WTC11 (cell line): ENCODE measurements around the gene DCX.

Source experiments
- GTF2I ChIP-seq: fragments of 250-450 bp; sonication (Bioruptor Pico); conservative IDR thresholded peaks from 2 replicates; pipeline ENCODE4 v1.4.0; 2021; ENCODE audit warnings: mild to moderate bottlenecking
- IRF2 ChIP-seq: sonication (generic); formaldehyde crosslinking; IDR thresholded peaks from 2 replicates; pipeline ENCODE4 v1.8.0; 2022; ENCODE audit warnings: low read depth, missing genetic modification reagents, borderline replicate concordance
- JUN ChIP-seq: sonication (generic); formaldehyde crosslinking; IDR thresholded peaks from 2 replicates; pipeline ENCODE4 v1.8.0; 2023; ENCODE audit warnings: mild to moderate bottlenecking, missing genetic modification reagents
- NFYB ChIP-seq: sonication (generic); formaldehyde crosslinking; conservative IDR thresholded peaks from 2 replicates; pipeline ENCODE4 v1.8.0; 2022; ENCODE audit warnings: low read depth, missing genetic modification reagents
- TP53 ChIP-seq: sonication (generic); formaldehyde crosslinking; IDR thresholded peaks from 2 replicates; pipeline ENCODE4 v1.8.1; 2023; ENCODE audit warnings: mild to moderate bottlenecking, missing genetic modification reagents
- ZNF121 ChIP-seq: sonication (generic); formaldehyde crosslinking; IDR thresholded peaks from 2 replicates; pipeline ENCODE4 v1.8.0; 2023; ENCODE audit warnings: missing genetic modification reagents
- TF ChIP-seq, protein P1 (sequence below): fragments of 200-600 bp; IDR thresholded peaks from 2 replicates; pipeline ENCODE4 v1.8.0; 2022; ENCODE audit warnings: antibody characterized with exemption
- TF ChIP-seq, protein P2 (sequence below): sonication (generic); formaldehyde crosslinking; IDR thresholded peaks from 2 replicates; pipeline ENCODE4 v1.8.0; 2022; ENCODE audit warnings: mild to moderate bottlenecking, missing genetic modification reagents
- TF ChIP-seq, protein P3 (sequence below): sonication (generic); formaldehyde crosslinking; IDR thresholded peaks from 2 replicates; pipeline ENCODE4 v1.8.0; 2023; ENCODE audit warnings: mild to moderate bottlenecking, missing genetic modification reagents

DNA sequence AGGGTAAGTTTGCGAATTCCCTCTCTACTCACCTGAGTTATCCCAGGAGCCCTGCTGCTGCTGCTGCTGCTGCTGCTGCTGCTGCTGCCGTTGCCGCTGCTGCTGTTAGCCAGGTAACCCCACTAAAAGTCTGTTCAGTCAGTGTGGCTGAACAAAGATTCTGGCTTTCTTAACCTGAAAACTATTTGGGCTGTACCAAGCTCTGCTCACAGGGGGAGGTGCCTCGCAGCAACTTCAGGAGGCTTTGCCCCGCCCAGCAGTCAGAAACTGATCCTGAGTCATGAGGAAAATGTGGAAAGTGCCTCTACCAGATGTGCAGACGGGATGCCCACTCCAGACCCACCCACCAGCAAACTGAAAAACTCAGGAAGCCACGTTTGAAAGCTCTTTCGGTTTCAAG is 141.7 kb downstream of the DCX start, which contains the start of gene CAPN6:
- TF ChIP-seq, protein P1, sequence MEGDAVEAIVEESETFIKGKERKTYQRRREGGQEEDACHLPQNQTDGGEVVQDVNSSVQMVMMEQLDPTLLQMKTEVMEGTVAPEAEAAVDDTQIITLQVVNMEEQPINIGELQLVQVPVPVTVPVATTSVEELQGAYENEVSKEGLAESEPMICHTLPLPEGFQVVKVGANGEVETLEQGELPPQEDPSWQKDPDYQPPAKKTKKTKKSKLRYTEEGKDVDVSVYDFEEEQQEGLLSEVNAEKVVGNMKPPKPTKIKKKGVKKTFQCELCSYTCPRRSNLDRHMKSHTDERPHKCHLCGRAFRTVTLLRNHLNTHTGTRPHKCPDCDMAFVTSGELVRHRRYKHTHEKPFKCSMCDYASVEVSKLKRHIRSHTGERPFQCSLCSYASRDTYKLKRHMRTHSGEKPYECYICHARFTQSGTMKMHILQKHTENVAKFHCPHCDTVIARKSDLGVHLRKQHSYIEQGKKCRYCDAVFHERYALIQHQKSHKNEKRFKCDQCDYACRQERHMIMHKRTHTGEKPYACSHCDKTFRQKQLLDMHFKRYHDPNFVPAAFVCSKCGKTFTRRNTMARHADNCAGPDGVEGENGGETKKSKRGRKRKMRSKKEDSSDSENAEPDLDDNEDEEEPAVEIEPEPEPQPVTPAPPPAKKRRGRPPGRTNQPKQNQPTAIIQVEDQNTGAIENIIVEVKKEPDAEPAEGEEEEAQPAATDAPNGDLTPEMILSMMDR: no peak
- TF ChIP-seq GTF2I (CRISPR knock-in tag): no peak
- TF ChIP-seq, protein P2, sequence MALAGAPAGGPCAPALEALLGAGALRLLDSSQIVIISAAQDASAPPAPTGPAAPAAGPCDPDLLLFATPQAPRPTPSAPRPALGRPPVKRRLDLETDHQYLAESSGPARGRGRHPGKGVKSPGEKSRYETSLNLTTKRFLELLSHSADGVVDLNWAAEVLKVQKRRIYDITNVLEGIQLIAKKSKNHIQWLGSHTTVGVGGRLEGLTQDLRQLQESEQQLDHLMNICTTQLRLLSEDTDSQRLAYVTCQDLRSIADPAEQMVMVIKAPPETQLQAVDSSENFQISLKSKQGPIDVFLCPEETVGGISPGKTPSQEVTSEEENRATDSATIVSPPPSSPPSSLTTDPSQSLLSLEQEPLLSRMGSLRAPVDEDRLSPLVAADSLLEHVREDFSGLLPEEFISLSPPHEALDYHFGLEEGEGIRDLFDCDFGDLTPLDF (CRISPR knock-in tag): no peak
- no peak for TF ChIP-seq TP53 (CRISPR knock-in tag)
- no peak for TF ChIP-seq ZNF121 (CRISPR knock-in tag)
- no peak for TF ChIP-seq JUN (CRISPR knock-in tag)
- TF ChIP-seq IRF2 (CRISPR knock-in tag): no peak
- TF ChIP-seq NFYB (CRISPR knock-in tag): no peak
- TF ChIP-seq, protein P3, sequence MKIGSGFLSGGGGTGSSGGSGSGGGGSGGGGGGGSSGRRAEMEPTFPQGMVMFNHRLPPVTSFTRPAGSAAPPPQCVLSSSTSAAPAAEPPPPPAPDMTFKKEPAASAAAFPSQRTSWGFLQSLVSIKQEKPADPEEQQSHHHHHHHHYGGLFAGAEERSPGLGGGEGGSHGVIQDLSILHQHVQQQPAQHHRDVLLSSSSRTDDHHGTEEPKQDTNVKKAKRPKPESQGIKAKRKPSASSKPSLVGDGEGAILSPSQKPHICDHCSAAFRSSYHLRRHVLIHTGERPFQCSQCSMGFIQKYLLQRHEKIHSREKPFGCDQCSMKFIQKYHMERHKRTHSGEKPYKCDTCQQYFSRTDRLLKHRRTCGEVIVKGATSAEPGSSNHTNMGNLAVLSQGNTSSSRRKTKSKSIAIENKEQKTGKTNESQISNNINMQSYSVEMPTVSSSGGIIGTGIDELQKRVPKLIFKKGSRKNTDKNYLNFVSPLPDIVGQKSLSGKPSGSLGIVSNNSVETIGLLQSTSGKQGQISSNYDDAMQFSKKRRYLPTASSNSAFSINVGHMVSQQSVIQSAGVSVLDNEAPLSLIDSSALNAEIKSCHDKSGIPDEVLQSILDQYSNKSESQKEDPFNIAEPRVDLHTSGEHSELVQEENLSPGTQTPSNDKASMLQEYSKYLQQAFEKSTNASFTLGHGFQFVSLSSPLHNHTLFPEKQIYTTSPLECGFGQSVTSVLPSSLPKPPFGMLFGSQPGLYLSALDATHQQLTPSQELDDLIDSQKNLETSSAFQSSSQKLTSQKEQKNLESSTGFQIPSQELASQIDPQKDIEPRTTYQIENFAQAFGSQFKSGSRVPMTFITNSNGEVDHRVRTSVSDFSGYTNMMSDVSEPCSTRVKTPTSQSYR (CRISPR knock-in tag): no peak
